Mesendoderm (in vitro differentiated cells): Measurements from ENCODE around the gene IGF2.

Experiments
- DNase-seq: peaks from one replicate; pipeline ENCODE4 v3.0.0; 2013
- H2AK5ac ChIP-seq: 2 replicates; pipeline ENCODE4 v1.6.1; 2013; ENCODE audit warnings: low read length, inconsistent platforms
- H2BK120ac ChIP-seq: 2 replicates; pipeline ENCODE4 v1.6.1; 2013; ENCODE audit warnings: low read depth, mild to moderate bottlenecking, low read length, moderate library complexity, mixed read lengths
- H2BK15ac ChIP-seq: replicated peaks from 2 replicates; pipeline ENCODE4 v1.6.1; 2013; ENCODE audit warnings: low read depth, mild to moderate bottlenecking, moderate library complexity
- H2BK5ac ChIP-seq: 2 replicates; pipeline ENCODE4 v1.6.1; 2013; ENCODE audit warnings: low read length, inconsistent platforms
- H3K18ac ChIP-seq: 2 replicates; pipeline ENCODE4 v1.6.1; 2013; ENCODE audit warnings: mild to moderate bottlenecking, low read length, mixed read lengths
- H3K23ac ChIP-seq: one replicate; pipeline ENCODE4 v1.6.1; 2013; ENCODE audit warnings: low read length
- H3K27ac ChIP-seq: 2 replicates; pipeline ENCODE4 v1.5.1; 2013; ENCODE audit warnings: low read depth, mild to moderate bottlenecking, inconsistent platforms, low read length, moderate library complexity
- H3K27me3 ChIP-seq: 2 replicates; pipeline ENCODE4 v1.6.1; 2013; ENCODE audit warnings: low read length, control low read depth, mild to moderate bottlenecking, inconsistent platforms; ENCODE audit not compliant: insufficient read depth, poor library complexity
- H3K36me3 ChIP-seq: 2 replicates; pipeline ENCODE4 v1.6.1; 2013; ENCODE audit warnings: low read length, inconsistent platforms; ENCODE audit not compliant: control insufficient read depth, insufficient read depth
- H3K4ac ChIP-seq: one replicate; pipeline ENCODE4 v1.6.1; 2013; ENCODE audit warnings: low read depth, mild to moderate bottlenecking, low read length, moderate library complexity
- H3K4me1 ChIP-seq: 2 replicates; pipeline ENCODE4 v1.6.1; 2013; ENCODE audit warnings: low read depth, low read length, inconsistent platforms; ENCODE audit not compliant: control insufficient read depth
- H3K4me2 ChIP-seq: 2 replicates; pipeline ENCODE4 v1.6.1; 2013; ENCODE audit warnings: low read length
- H3K4me3 ChIP-seq: 2 replicates; pipeline ENCODE4 v1.5.1; 2013; ENCODE audit warnings: mild to moderate bottlenecking, low read length
- H3K56ac ChIP-seq: one replicate; pipeline ENCODE4 v1.6.1; 2013; ENCODE audit warnings: low read length
- H3K79me1 ChIP-seq: 2 replicates; pipeline ENCODE4 v1.6.1; 2013; ENCODE audit warnings: low read length, inconsistent platforms
- H3K79me2 ChIP-seq: 2 replicates; pipeline ENCODE4 v1.6.1; 2013; ENCODE audit warnings: mild to moderate bottlenecking, low read length; ENCODE audit not compliant: control insufficient read depth, insufficient read depth
- H3K9ac ChIP-seq: 2 replicates; pipeline ENCODE4 v1.6.1; 2013; ENCODE audit warnings: low read length, inconsistent platforms
- H4K5ac ChIP-seq: one replicate; pipeline ENCODE4 v1.6.1; 2013; ENCODE audit warnings: low read length
- H4K8ac ChIP-seq: one replicate; pipeline ENCODE4 v1.6.1; 2013; ENCODE audit warnings: low read depth, mild to moderate bottlenecking, control low read depth, low read length, moderate library complexity
- WGBS: extraction: QIAGEN DNeasy Blood & Tissue Kit; methylation state at CpG from one replicate; pipeline ENCODE4 v1.1.7; 2013; ENCODE audit warnings: low lambda C conversion rate, missing lambda C conversion rate; ENCODE audit not compliant: insufficient coverage; ENCODE audit errors: extremely low coverage; 5-methylcytosine and 5-hydroxymethylcytosine counted together

The IGF2 gene

DNA sequence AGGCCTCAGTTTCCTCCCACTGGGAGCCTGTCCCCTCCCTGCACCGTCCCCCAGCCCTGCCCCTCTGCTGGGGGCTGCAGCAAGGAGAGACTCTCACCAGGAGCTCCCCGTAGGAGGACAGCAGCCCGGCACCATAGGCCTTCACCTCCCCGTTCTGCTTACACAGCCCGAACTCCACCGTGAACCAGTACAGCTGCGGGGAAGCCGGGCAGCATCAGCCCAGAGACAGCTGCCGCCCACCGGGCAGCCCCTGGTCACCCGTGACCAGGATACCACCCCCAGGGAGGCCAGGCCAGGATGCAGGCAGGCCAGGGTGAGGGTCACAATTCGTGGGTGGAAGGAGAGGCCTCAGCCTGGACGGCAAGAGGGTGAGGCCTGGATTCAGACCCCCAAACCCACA, 26.4 kb upstream of the IGF2 start:
- Histone ChIP-seq H3K36me3 (no peaks in the 10 kb centered on the region), H3K79me2 (no peaks in the 10 kb centered on the region), H3K23ac (no peak overlapping the region), H3K4me2 (no peak overlapping the region), H3K9ac (no peak overlapping the region), H3K4me1 (no peaks in the 10 kb centered on the region), H3K56ac (no peak overlapping the region), H3K4me3 (no peak overlapping the region), H3K27ac (no peak overlapping the region), H2BK15ac (no peak overlapping the region), H3K79me1 (no peaks in the 10 kb centered on the region), H2AK5ac (no peak overlapping the region), H2BK5ac (no peak overlapping the region), H4K5ac (no peak overlapping the region), H4K8ac (no peak overlapping the region), H3K4ac (no peak overlapping the region), H2BK120ac (no peak overlapping the region), H3K18ac (no peak overlapping the region), H3K27me3 (no peaks in the 10 kb centered on the region)
- DNase-seq, result no peak
- no CpG with 5 or more reads among the region's 13 CpGs for WGBS

DNA sequence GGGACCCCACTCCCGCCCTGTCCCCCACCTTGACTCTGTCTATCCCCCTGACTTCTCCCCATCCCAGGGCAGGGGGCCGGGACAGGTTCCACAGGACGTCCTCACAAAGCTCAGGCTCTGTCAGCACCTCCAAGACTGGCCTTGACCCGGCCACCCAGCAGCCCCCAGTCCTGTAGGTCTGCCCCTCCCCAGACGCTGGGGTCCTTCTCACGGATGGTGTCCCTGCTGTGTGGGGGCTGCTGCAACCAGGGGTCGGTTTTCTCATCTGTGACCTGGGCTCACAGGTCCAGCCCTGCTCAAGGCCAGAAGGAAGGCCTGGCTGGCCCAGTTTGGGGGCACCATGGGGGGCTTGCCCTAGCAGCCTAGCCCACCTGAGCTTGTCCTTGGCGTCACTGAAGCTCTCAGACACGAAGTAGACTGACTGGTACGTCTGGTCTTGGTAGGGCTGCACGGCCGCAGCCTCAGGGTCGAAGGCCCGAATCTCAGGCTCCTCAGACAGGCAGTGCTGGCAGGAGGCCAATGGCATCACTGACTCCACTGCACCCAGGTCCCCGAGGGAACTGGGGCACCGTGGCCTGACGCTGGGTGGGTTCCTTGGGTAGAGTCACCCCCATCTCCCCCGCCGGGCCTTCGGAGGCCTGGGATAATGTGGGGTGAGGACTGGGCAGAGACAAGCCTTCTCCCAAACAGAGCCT, 25.8 kb upstream of the IGF2 start:
- H3K4me1 ChIP-seq, result no peaks in the 10 kb centered on the region
- H3K79me1 ChIP-seq, result no peaks in the 10 kb centered on the region
- no peak overlapping the region for H3K23ac ChIP-seq
- no peak overlapping the region for H3K4ac ChIP-seq
- no peaks in the 10 kb centered on the region for H3K27me3 ChIP-seq
- H3K36me3 ChIP-seq, result no peaks in the 10 kb centered on the region
- no peak overlapping the region for H3K56ac ChIP-seq
- no peak overlapping the region for H3K4me3 ChIP-seq
- H2BK120ac ChIP-seq, result no peak overlapping the region
- no peak for DNase-seq
- H3K18ac ChIP-seq, result no peak overlapping the region
- no peaks in the 10 kb centered on the region for H3K79me2 ChIP-seq
- no peak overlapping the region for H4K5ac ChIP-seq
- no peak overlapping the region for H3K27ac ChIP-seq
- no peak overlapping the region for H2AK5ac ChIP-seq
- H3K9ac ChIP-seq, result no peak overlapping the region
- no peak overlapping the region for H3K4me2 ChIP-seq
- H2BK5ac ChIP-seq, result no peak overlapping the region
- H2BK15ac ChIP-seq, result no peak overlapping the region
- no peak overlapping the region for H4K8ac ChIP-seq
- WGBS, result no CpG with 5 or more reads among the region's 20 CpGs

- Histone ChIP-seq H3K23ac (no peak overlapping the region), H3K56ac (no peak overlapping the region), H3K4me2 (no peak overlapping the region), H2BK120ac (no peak overlapping the region), H2AK5ac (no peak overlapping the region), H3K36me3 (no peaks in the 10 kb centered on the region), H3K27me3 (no peaks in the 10 kb centered on the region), H2BK5ac (no peak overlapping the region), H3K9ac (no peak overlapping the region), H3K79me1 (no peaks in the 10 kb centered on the region), H4K8ac (no peak overlapping the region), H3K4me1 (no peaks in the 10 kb centered on the region), H3K18ac (no peak overlapping the region), H4K5ac (no peak overlapping the region), H2BK15ac (no peak overlapping the region), H3K27ac (no peak overlapping the region), H3K4me3 (no peak overlapping the region), H3K79me2 (no peaks in the 10 kb centered on the region), H3K4ac (no peak overlapping the region)
- WGBS, result no CpG with 5 or more reads among the region's 22 CpGs
- DNase-seq, result no peak
These were observed 24.9 kb upstream of the IGF2 start for GRCh38 chr11:2164081-2164480.

GRCh38 chr11:2163428-2163978, 24.3 kb upstream of the IGF2 start:
- no CpG with 5 or more reads among the region's 12 CpGs for WGBS
- no peak overlapping the region for H3K4ac ChIP-seq
- H2BK5ac ChIP-seq, result no peak overlapping the region

DNA sequence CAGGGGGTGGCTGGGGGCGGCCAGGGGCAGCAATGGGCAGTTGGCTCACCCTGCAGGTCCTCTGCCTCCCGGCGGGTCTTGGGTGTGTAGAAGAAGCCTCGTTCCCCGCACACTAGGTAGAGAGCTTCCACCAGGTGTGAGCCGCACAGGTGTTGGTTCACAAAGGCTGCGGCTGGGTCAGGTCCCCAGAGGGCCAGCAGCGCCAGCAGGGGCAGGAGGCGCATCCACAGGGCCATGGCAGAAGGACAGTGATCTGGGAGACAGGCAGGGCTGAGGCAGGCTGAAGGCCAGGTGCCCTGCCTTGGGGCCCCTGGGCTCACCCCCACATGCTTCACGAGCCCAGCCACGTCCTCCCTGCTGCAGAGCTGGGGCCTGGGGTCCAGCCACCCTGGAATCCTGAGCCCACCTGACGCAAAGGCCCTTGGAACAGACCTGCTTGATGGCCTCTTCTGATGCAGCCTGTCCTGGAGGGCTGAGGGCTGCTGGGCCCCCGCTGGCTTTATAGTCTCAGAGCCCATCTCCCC, 21.6 kb upstream of the IGF2 start, which contains the start of gene INS:
INS (minus strand) TSS at position 474 of the 524 bp plus-strand sequence; CDS start at position 236, 238 bp downstream.
- H3K18ac ChIP-seq, result no peak within 1 kb of the TSS
- no peaks in the 10 kb centered on the region for H3K79me1 ChIP-seq
- no peak within 1 kb of the TSS for H3K27ac ChIP-seq
- no peak within 1 kb of the TSS for H3K4ac ChIP-seq
- no peaks in the 10 kb centered on the region for H3K79me2 ChIP-seq
- H3K27me3 ChIP-seq, result no peaks in the 10 kb centered on the region
- no peak for DNase-seq
- no peak within 1 kb of the TSS for H3K23ac ChIP-seq
- no CpG with 5 or more reads among the region's 13 CpGs for WGBS
- H3K36me3 ChIP-seq, result no peaks in the 10 kb centered on the region
- H3K4me3 ChIP-seq, result no peak within 1 kb of the TSS
- no peaks in the 10 kb centered on the region for H3K4me1 ChIP-seq
- H2AK5ac ChIP-seq, result no peak within 1 kb of the TSS
- H2BK5ac ChIP-seq, result no peak within 1 kb of the TSS
- H3K56ac ChIP-seq, result no peak within 1 kb of the TSS
- H4K8ac ChIP-seq, result no peak within 1 kb of the TSS
- no peak within 1 kb of the TSS for H2BK120ac ChIP-seq
- no peak within 1 kb of the TSS for H3K9ac ChIP-seq
- no peak within 1 kb of the TSS for H4K5ac ChIP-seq
- H2BK15ac ChIP-seq, result no peak within 1 kb of the TSS
- no peak within 1 kb of the TSS for H3K4me2 ChIP-seq

More at GRCh38 chr11:2163428-2163978, 24.3 kb upstream of the IGF2 start:
- Histone ChIP-seq H3K4me3 (no peak overlapping the region), H3K27me3 (no peaks in the 10 kb centered on the region), H3K18ac (no peak overlapping the region), H2AK5ac (no peak overlapping the region), H3K4me1 (no peaks in the 10 kb centered on the region), H3K79me1 (no peaks in the 10 kb centered on the region), H4K5ac (no peak overlapping the region), H3K9ac (no peak overlapping the region), H4K8ac (no peak overlapping the region), H3K56ac (no peak overlapping the region), H3K27ac (no peak overlapping the region), H2BK15ac (no peak overlapping the region), H3K36me3 (no peaks in the 10 kb centered on the region), H3K79me2 (no peaks in the 10 kb centered on the region), H3K23ac (no peak overlapping the region), H3K4me2 (no peak overlapping the region), H2BK120ac (no peak overlapping the region)
- no peak for DNase-seq
